SK-N-SH (cell line): ENCODE data around the gene ZNF530. TPM values are rescaled to one million over a fixed set of nuclear protein-coding genes. Genes with fewer than 3 reads are reported as not detected.

Experiments
- CTCF ChIA-PET: fragments of 300-600, 350-600 bp; formaldehyde crosslinking; extraction: SDS; loops from one replicate; lab custom pipeline; 2021; lab: Yijun Ruan, JAX
- POLR2A ChIA-PET: fragments of 350-600 bp; sonication (Branson Sonifier 250); formaldehyde crosslinking; extraction: SDS; loops from one replicate; lab custom pipeline; 2020; ENCODE audit warnings: antibody characterized with exemption, inconsistent platforms; lab: Yijun Ruan, JAX
- DNase-seq: peaks from one replicate; pipeline ENCODE4 v3.0.0; 2012
- H2AFZ ChIP-seq: fragments of 200-600 bp; sonication (generic); 2 replicates; pipeline ENCODE4 v1.8.1; 2016; ENCODE audit warnings: antibody characterized with exemption, mild to moderate bottlenecking, low read depth
- H3F3A ChIP-seq: fragments of 200-600 bp; sonication (generic); replicated peaks from 2 replicates; pipeline ENCODE3; 2016; ENCODE audit warnings: antibody characterized with exemption, mild to moderate bottlenecking; ENCODE audit not compliant: insufficient read depth
- H3K27ac ChIP-seq, 2 experiments: fragments of 200-500 bp in 1 of 2; fragments of 200-600 bp in 1 of 2; sonication (Bioruptor generic) in 1 of 2; sonication (generic), shearing (Covaris generic) in 1 of 2; 2 replicates each; pipeline versions ENCODE4 v1.5.1 to v1.6.1; 2014 to 2016; ENCODE audit warnings: low read depth in 2 of 2, inconsistent platforms in 1 of 2, low read length in 1 of 2, mild to moderate bottlenecking in 1 of 2, mixed read lengths in 1 of 2
- H3K27me3 ChIP-seq: fragments of 200-600 bp; sonication (generic), shearing (Covaris generic); 2 replicates; pipeline ENCODE4 v1.6.1; 2016; ENCODE audit warnings: mixed run types; ENCODE audit not compliant: insufficient read depth
- H3K36me3 ChIP-seq, 2 experiments: fragments of 200-500 bp in 1 of 2; fragments of 200-600 bp in 1 of 2; sonication (Bioruptor generic) in 1 of 2; sonication (generic) in 1 of 2; replicated peaks in 1 of 2; 2 replicates each; pipeline versions ENCODE3 to v1.5.1; 2014 to 2016; ENCODE audit warnings: low read length in 1 of 2, mild to moderate bottlenecking in 1 of 2; ENCODE audit not compliant: insufficient read depth in 2 of 2, control insufficient read depth in 1 of 2
- H3K4me1 ChIP-seq, 2 experiments: fragments of 200-500 bp in 1 of 2; fragments of 200-600 bp in 1 of 2; sonication (Bioruptor generic) in 1 of 2; sonication (generic), shearing (Covaris generic) in 1 of 2; 2 replicates each; pipeline versions ENCODE4 v1.5.1 to v1.6.1; 2014 to 2016; ENCODE audit warnings: low read depth in 1 of 2, low read length in 1 of 2, mixed run types in 1 of 2; ENCODE audit not compliant: insufficient read depth in 2 of 2, control insufficient read depth in 1 of 2
- H3K4me2 ChIP-seq: fragments of 200-600 bp; sonication (generic), shearing (Covaris generic); 2 replicates; pipeline ENCODE4 v1.6.1; 2017; ENCODE audit warnings: mixed run types
- H3K4me3 ChIP-seq, 2 experiments: fragments of 200-500 bp in 1 of 2; fragments of 200-600 bp in 1 of 2; sonication (Bioruptor generic) in 1 of 2; sonication (generic), shearing (Covaris generic) in 1 of 2; 2 replicates each; pipeline versions ENCODE4 v1.5.1 to v1.8.1; 2014 to 2016; ENCODE audit warnings: low read depth in 2 of 2, inconsistent platforms in 1 of 2, low read length in 1 of 2, mild to moderate bottlenecking in 1 of 2, mixed read lengths in 1 of 2, moderate library complexity in 1 of 2
- H3K79me2 ChIP-seq: fragments of 200-600 bp; sonication (generic); 2 replicates; pipeline ENCODE4 v1.8.1; 2017; ENCODE audit warnings: mild to moderate bottlenecking; ENCODE audit not compliant: insufficient read depth
- H3K9ac ChIP-seq: fragments of 200-600 bp; sonication (generic); 2 replicates; pipeline ENCODE4 v1.6.1; 2017; ENCODE audit warnings: mixed run types
- H3K9me2 ChIP-seq: fragments of 200-600 bp; sonication (generic); 2 replicates; pipeline ENCODE4 v1.6.1; 2017; ENCODE audit warnings: mixed run types
- H3K9me3 ChIP-seq: fragments of 200-600 bp; sonication (generic); 2 replicates; pipeline ENCODE4 v1.6.1; 2017; ENCODE audit warnings: mixed run types, mild to moderate bottlenecking, moderate library complexity
- H4K20me1 ChIP-seq: fragments of 200-600 bp; sonication (generic); 2 replicates; pipeline ENCODE4 v1.6.1; 2017; ENCODE audit warnings: mild to moderate bottlenecking, mixed run types; ENCODE audit not compliant: insufficient read depth
- CTCF ChIP-seq: fragments of 200-600 bp; sonication (generic); IDR thresholded peaks from 2 replicates; pipeline ENCODE4 v1.6.1; 2017; ENCODE audit warnings: antibody characterized with exemption, mild to moderate bottlenecking, moderate library complexity
- ELF1 ChIP-seq: IDR thresholded peaks from 2 replicates; pipeline ENCODE4 v1.4.0; 2012
- EP300 ChIP-seq, 2 experiments: IDR thresholded peaks; 2 replicates each; pipeline versions ENCODE4 v1.4.0 to v1.6.1; 2012; ENCODE audit warnings: borderline replicate concordance in 1 of 2, low read depth in 1 of 2, low read length in 1 of 2
- FOSL2 ChIP-seq: IDR thresholded peaks from 2 replicates; pipeline ENCODE4 v1.4.0; 2012; ENCODE audit warnings: low read depth, mild to moderate bottlenecking, moderate library complexity, borderline replicate concordance
- FOXJ3 ChIP-seq: sonication (generic); formaldehyde crosslinking; IDR thresholded peaks from 2 replicates; pipeline ENCODE4 v1.5.1; 2020; ENCODE audit warnings: mild to moderate bottlenecking, missing genetic modification reagents
- FOXM1 ChIP-seq: IDR thresholded peaks from 2 replicates; pipeline ENCODE4 v1.4.0; 2012; ENCODE audit warnings: low read depth, mild to moderate bottlenecking
- GATA2 ChIP-seq: sonication (generic); formaldehyde crosslinking; IDR thresholded peaks from 2 replicates; pipeline ENCODE4 v1.5.0; 2020; ENCODE audit warnings: mild to moderate bottlenecking, missing genetic modification reagents
- IRF3 ChIP-seq: fragments of 150-350 bp; IDR thresholded peaks from 2 replicates; pipeline ENCODE4 v1.6.1; 2016; ENCODE audit warnings: mild to moderate bottlenecking, low read depth, low read length
- JUND ChIP-seq: IDR thresholded peaks from 2 replicates; pipeline ENCODE4 v1.4.0; 2012
- MXI1 ChIP-seq: IDR thresholded peaks from 2 replicates; pipeline ENCODE4 v1.6.1; 2012; ENCODE audit warnings: mild to moderate bottlenecking, low read depth, low read length, improper control_type of control experiment
- NFIC ChIP-seq: IDR thresholded peaks from 2 replicates; pipeline ENCODE4 v1.4.0; 2012; ENCODE audit warnings: borderline replicate concordance
- PBX3 ChIP-seq: IDR thresholded peaks from 2 replicates; pipeline ENCODE4; 2012
- POLR2AphosphoS5 ChIP-seq: IDR thresholded peaks from 2 replicates; pipeline ENCODE4 v1.6.1; 2012; ENCODE audit warnings: low read depth, low read length
- RCOR1 ChIP-seq: fragments of 150-350 bp; IDR thresholded peaks from 2 replicates; pipeline ENCODE4 v1.6.1; 2017; ENCODE audit warnings: antibody characterized with exemption, low read length
- RFX5 ChIP-seq: IDR thresholded peaks from 2 replicates; pipeline ENCODE4 v1.6.1; 2012; ENCODE audit warnings: mild to moderate bottlenecking, improper control_type of control experiment, low read length
- RXRA ChIP-seq: IDR thresholded peaks from 2 replicates; pipeline ENCODE4 v1.4.0; 2012; ENCODE audit warnings: low read depth, mild to moderate bottlenecking, borderline replicate concordance
- SMC3 ChIP-seq: IDR thresholded peaks from 2 replicates; pipeline ENCODE4 v1.6.1; 2012; ENCODE audit warnings: low read depth, low read length, improper control_type of control experiment
- TAF1 ChIP-seq: IDR thresholded peaks from 2 replicates; pipeline ENCODE4 v1.6.1; 2012; ENCODE audit warnings: low read depth, mild to moderate bottlenecking, low read length, moderate library complexity, borderline replicate concordance
- USF1 ChIP-seq: IDR thresholded peaks from 2 replicates; pipeline ENCODE4 v1.4.0; 2012; ENCODE audit warnings: low read depth, borderline replicate concordance
- WGBS: methylation state at CpG from one replicate; pipeline ENCODE4 v1.1.6; 2017; ENCODE audit warnings: low lambda C conversion rate; 5-methylcytosine and 5-hydroxymethylcytosine counted together
- polyA plus RNA-seq, 3 experiments: library from polyadenylated mRNA; depleted of rRNA; stranded (reverse); fragments of >200 nt; gene quantifications; 2 replicates each; pipeline ENCODE4 v1.2.3, GENCODE V29; 2012

Gene ZNF530
- polyA plus RNA-seq, 1 of the 3 experiments (the other 2 are of a cell fraction): 4.6 TPM

- TF ChIP-seq PBX3 (no peak), FOSL2 (no peak), FOXM1 (no peak), USF1 (no peak), POLR2AphosphoS5 (no peak), MXI1 (no peak), FOXJ3 (no peak), EP300 (IDR thresholded peaks at IDR 0.05; ENCODE audit: borderline replicate concordance in 1 of 2, low read depth in 1 of 2, low read length in 1 of 2) (no peak)
Observed at GRCh38 chr19:57606931-57607330, 7.2 kb downstream of the ZNF530 start (continued).

GRCh38 chr19:57611113-57611512, 11.4 kb downstream of the ZNF530 start:
- Histone ChIP-seq H3K36me3 (peaks cover 8 to 35% of the 10 kb centered on the region in 2 experiments), H3K27me3 (no peaks in the 10 kb centered on the region)
- TF ChIP-seq RCOR1 (no peak), JUND (no peak), CTCF (no peak), FOXM1 (no peak), ELF1 (no peak), GATA2 (CRISPR knock-in tag) (no peak), IRF3 (no peak), RFX5 (no peak), FOSL2 (no peak), TAF1 (no peak), SMC3 (no peak), PBX3 (no peak), NFIC (no peak), RXRA (no peak)
- TF ChIP-seq, all 33 proteins: peak for 0
- CTCF ChIA-PET: interaction anchor here (2.4 kb wide), 1 partner anchor 10 kb away, joined by 6 read pairs; no protein-coding TSS in a partner anchor
- no peak for DNase-seq
- Histone ChIP-seq H2AFZ (no peak overlapping the region), H3K4me1 (no peaks in the 10 kb centered on the region; a peak in 1 of 4 replicates), H4K20me1 (no peaks in the 10 kb centered on the region), H3K4me2 (no peak overlapping the region), H3K27ac (no peak overlapping the region), H3F3A (no peaks in the 10 kb centered on the region), H3K9me3 (no peaks in the 10 kb centered on the region), H3K9me2 (no peaks in the 10 kb centered on the region), H3K4me3 (no peak overlapping the region), H3K9ac (no peak overlapping the region), H3K79me2 (peaks cover 21% of the 10 kb centered on the region)
- 94% methylated on average over 4 of the region's 4 CpGs for WGBS
- POLR2A ChIA-PET: no interaction called here
